ENCODE measurements around the gene ERICH4.

GRCh38 chr19:41411968-41412265 lies 31.0 kb upstream of the ERICH4 start:
- TF ChIP-seq CTCF (IDR thresholded peaks at IDR 0.05; ENCODE audit: insufficient read depth, low read depth, low read length) = no peak
- no peak for TF ChIP-seq EZH2 (IDR thresholded peaks at IDR 0.05; ENCODE audit: insufficient read depth, low read length)
